ENCODE data around the gene TRAP1. TPM values are rescaled to one million over a fixed set of nuclear protein-coding genes. Genes with fewer than 3 reads are reported as not detected.

Gene TRAP1
- total RNA-seq, 1 experiment from 2014 or later = 274 TPM

GRCh38 chr16:3696425-3697218 is 20.7 kb downstream of the TRAP1 start:
- intact Hi-C loops (cut with micrococcal nuclease) = no loop called here
- ChIA-PET CTCF (interaction anchor here (0.6 to 0.7 kb wide), 2 partner anchors 67 to 703 kb away, joined by 3 to 5 read pairs; no protein-coding TSS in a partner anchor), POLR2A (interaction anchor here (0.6 to 1.5 kb wide), 3 partner anchors 14 to 27 kb away, joined by 3 to 6 read pairs (median 3); partner anchors contain the start of gene TRAP1)
- no peaks in the 10 kb centered on the region for H3K27me3 Mint-ChIP-seq (ENCODE audit: insufficient read depth, unreplicated experiment)
- peaks cover 30% of the 10 kb centered on the region for H3K36me3 Mint-ChIP-seq (ENCODE audit: insufficient read depth, unreplicated experiment)
- no peak overlapping the region for H3K4me3 Mint-ChIP-seq (ENCODE audit: unreplicated experiment)
- TF ChIP-seq CTCF (IDR thresholded peaks at IDR 0.05; ENCODE audit: unreplicated experiment) = no peak
- no peaks in the 10 kb centered on the region for H3K4me1 Mint-ChIP-seq (ENCODE audit: insufficient read depth, unreplicated experiment)
- peak; percentile 50 for DNase-seq (ENCODE audit: unreplicated experiment)
- BruUV-seq (replicated peaks) = no TSS peak
- no peaks in the 10 kb centered on the region for H3K9me3 Mint-ChIP-seq (ENCODE audit: unreplicated experiment)
- no peak overlapping the region for H3K27ac Mint-ChIP-seq (ENCODE audit: low read depth, unreplicated experiment)

DNA sequence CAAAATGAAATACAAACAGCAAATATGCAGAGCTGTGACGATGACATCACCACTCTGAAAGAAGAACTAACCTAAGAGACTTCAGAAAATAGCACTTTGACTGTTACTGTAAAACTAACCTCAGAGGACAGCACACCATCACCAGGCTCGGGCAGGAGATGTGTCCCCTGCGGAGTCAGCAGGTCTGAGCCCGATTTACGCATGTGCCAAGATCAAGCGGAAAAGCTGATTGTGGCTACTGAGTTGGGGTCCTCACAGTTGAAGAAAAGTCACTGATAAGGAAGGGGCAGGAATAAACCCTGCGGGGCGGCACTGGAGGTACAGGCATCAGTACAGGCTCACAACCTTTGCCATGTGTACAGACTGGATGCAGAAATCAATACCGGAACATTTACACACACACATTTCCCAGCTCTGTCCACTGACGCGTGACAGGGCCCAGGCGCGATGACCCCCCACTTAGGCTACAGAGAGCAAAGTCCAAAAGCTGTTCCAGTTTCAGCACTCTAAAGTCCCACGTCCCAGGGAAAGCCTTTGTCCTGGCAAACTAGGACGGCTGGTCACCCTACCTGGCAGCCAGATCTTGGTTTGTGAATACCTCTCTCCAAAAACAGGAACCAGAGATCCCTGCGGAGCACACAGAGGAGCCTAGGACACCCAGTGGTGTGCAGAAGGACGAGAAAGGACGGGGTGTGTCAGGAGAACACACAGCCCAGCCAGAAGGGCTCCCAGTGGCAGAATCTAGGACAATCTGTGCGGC is 21.5 kb downstream of the TRAP1 start:
- ChIA-PET POLR2A (interaction anchor here (1.0 kb wide), 1 partner anchor 14 kb away, joined by 3 read pairs; no protein-coding TSS in a partner anchor), CTCF (interaction anchor here (0.6 to 1.5 kb wide), 3 partner anchors 66 to 704 kb away, joined by 3 to 5 read pairs (median 4); no protein-coding TSS in a partner anchor)
- no peaks in the 10 kb centered on the region for H3K27me3 Mint-ChIP-seq (ENCODE audit: insufficient read depth, unreplicated experiment)
- H3K36me3 Mint-ChIP-seq (ENCODE audit: insufficient read depth, unreplicated experiment) = peaks cover 33% of the 10 kb centered on the region
- TF ChIP-seq CTCF (IDR thresholded peaks at IDR 0.05; ENCODE audit: unreplicated experiment) = no peak
- no peak overlapping the region for H3K27ac Mint-ChIP-seq (ENCODE audit: low read depth, unreplicated experiment)
- H3K4me1 Mint-ChIP-seq (ENCODE audit: insufficient read depth, unreplicated experiment) = peaks cover 2% of the 10 kb centered on the region
- intact Hi-C loops (cut with micrococcal nuclease) = no loop called here
- BruUV-seq (replicated peaks) = no TSS peak
- no peaks in the 10 kb centered on the region for H3K9me3 Mint-ChIP-seq (ENCODE audit: unreplicated experiment)
- DNase-seq (ENCODE audit: unreplicated experiment) = no peak
- H3K4me3 Mint-ChIP-seq (ENCODE audit: unreplicated experiment) = no peak overlapping the region

DNA sequence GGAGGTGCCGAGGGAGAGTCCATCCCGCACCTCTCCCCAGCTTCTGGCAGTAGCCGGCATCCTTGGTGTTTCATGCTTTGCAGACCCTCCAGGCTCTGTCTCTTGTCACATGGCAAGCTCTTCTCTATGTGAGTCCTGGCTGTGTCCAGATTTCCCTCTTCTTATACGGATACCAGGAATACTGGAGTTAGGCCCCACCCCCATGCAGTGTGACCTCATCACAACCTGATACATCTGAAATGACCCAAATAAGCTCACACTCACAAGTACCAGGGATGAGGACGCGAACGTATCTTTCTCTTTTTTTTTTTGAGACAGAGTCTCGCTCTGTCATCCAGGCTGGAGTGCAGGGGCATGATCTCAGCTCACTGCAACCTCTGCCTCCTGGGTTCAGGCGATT is 23.3 kb downstream of the TRAP1 start:
- intact Hi-C loops (cut with micrococcal nuclease) = no loop called here
- CTCF ChIA-PET = interaction anchor here (0.6 kb wide), 2 partner anchors 58 to 111 kb away, joined by 3 read pairs; no protein-coding TSS in a partner anchor
- no TSS peak for BruUV-seq (replicated peaks)
- Mint-ChIP-seq H3K36me3 (ENCODE audit: insufficient read depth, unreplicated experiment) (peaks cover 50% of the 10 kb centered on the region), H3K27ac (ENCODE audit: low read depth, unreplicated experiment) (no peak overlapping the region), H3K4me3 (ENCODE audit: unreplicated experiment) (no peak overlapping the region), H3K27me3 (ENCODE audit: insufficient read depth, unreplicated experiment) (no peaks in the 10 kb centered on the region), H3K9me3 (ENCODE audit: unreplicated experiment) (no peaks in the 10 kb centered on the region), H3K4me1 (ENCODE audit: insufficient read depth, unreplicated experiment) (peaks cover 8% of the 10 kb centered on the region)
- POLR2A ChIA-PET = no interaction called here
- no peak for DNase-seq (ENCODE audit: unreplicated experiment)
- no peak for TF ChIP-seq CTCF (IDR thresholded peaks at IDR 0.05; ENCODE audit: unreplicated experiment)

- Mint-ChIP-seq H3K4me3 (ENCODE audit: unreplicated experiment) (no peak overlapping the region), H3K27ac (ENCODE audit: low read depth, unreplicated experiment) (no peak overlapping the region), H3K27me3 (ENCODE audit: insufficient read depth, unreplicated experiment) (no peaks in the 10 kb centered on the region), H3K36me3 (ENCODE audit: insufficient read depth, unreplicated experiment) (peaks cover 67% of the 10 kb centered on the region), H3K4me1 (ENCODE audit: insufficient read depth, unreplicated experiment) (peaks cover 8% of the 10 kb centered on the region), H3K9me3 (ENCODE audit: unreplicated experiment) (no peaks in the 10 kb centered on the region)
- ChIA-PET POLR2A (interaction anchor here (0.7 to 2.0 kb wide), 3 partner anchors 26 to 187 kb away, joined by 3 to 9 read pairs (median 9); partner anchors contain the start of gene TRAP1), CTCF (interaction anchor here (0.6 to 2.7 kb wide), 8 partner anchors 11 to 180 kb away, joined by 3 to 18 read pairs (median 4); no protein-coding TSS in a partner anchor)
- DNase-seq (ENCODE audit: unreplicated experiment) = no peak
- BruUV-seq (replicated peaks) = no TSS peak
- intact Hi-C loops (cut with micrococcal nuclease) = no loop called here
- no peak for TF ChIP-seq CTCF (IDR thresholded peaks at IDR 0.05; ENCODE audit: unreplicated experiment)
Measured at GRCh38 chr16:3691761-3692160, 25.6 kb downstream of the TRAP1 start.

Measured in MCF 10A (cell line).